ENCODE results near the gene FSD2. TPM values are rescaled to one million over a fixed set of nuclear protein-coding genes. Genes with fewer than 3 reads are reported as not detected.

The FSD2 gene
- total and polyA plus RNA-seq, 2 of the 8 experiments (the other 6 are each of a cell fraction or from before 2014, with no cell fraction given): 0.02 TPM; not detected in 1

GRCh38 chr15:82790321-82790720 is 15.5 kb downstream of the FSD2 start (continued):
- TF ChIP-seq CHD7 (IDR thresholded peaks at IDR 0.05; ENCODE audit: insufficient replicate concordance, low read length) (no peak), NANOG (IDR thresholded peaks at IDR 0.05; ENCODE audit: insufficient read depth, low read depth, low read length, poor library complexity, severe bottlenecking) (no peak), ATF2 (IDR thresholded peaks at IDR 0.05; ENCODE audit: low read length) (no peak), EP300 (IDR thresholded peaks at IDR 0.05; ENCODE audit: borderline replicate concordance in 1 of 2, low read depth in 2 of 2, low read length in 2 of 2) (no peak), ASH2L (IDR thresholded peaks at IDR 0.05; ENCODE audit: low read length) (no peak), JUND (IDR thresholded peaks at IDR 0.05; ENCODE audit: low read length) (no peak), E2F6 (IDR thresholded peaks at IDR 0.05) (no peak), SRF (IDR thresholded peaks at IDR 0.05; ENCODE audit: low read depth, low read length) (no peak), CHD2 (IDR thresholded peaks at IDR 0.05; ENCODE audit: low read length) (no peak)
